ENCODE data around the gene RND3. TPM values are rescaled to one million over a fixed set of nuclear protein-coding genes. Genes with fewer than 3 reads are reported as not detected.
A peak's percentile ranks its signal among the peaks of the same experiment; 100 is the strongest.

Gene RND3
- total RNA-seq, 6 donors from 2014 or later: 13.0 to 40.0 (median 26.7) TPM

GRCh38 chr2:150513647-150514046 is 26.2 kb upstream of the RND3 start:
- no peaks in the 10 kb centered on the region for H3K9me3 ChIP-seq
- no peak for ATAC-seq (ENCODE audit: low FRiP score in 2 of 2)
- no peaks in the 10 kb centered on the region for H3K4me1 ChIP-seq
- no peak for TF ChIP-seq EP300 (IDR thresholded peaks at IDR 0.05)
- no peak for TF ChIP-seq CTCF (IDR thresholded peaks at IDR 0.05)
- no peak for TF ChIP-seq POLR2AphosphoS5 (IDR thresholded peaks at IDR 0.05)
- no peak for TF ChIP-seq POLR2A (IDR thresholded peaks at IDR 0.05)
- H3K36me3 ChIP-seq: no peaks in the 10 kb centered on the region
- no peak overlapping the region for H3K27ac ChIP-seq
- H3K4me3 ChIP-seq: no peak overlapping the region
- H3K27me3 ChIP-seq: no peaks in the 10 kb centered on the region
- DNase-seq: no peak

- Histone ChIP-seq H3K4me1 (no peaks in the 10 kb centered on the region), H3K36me3 (no peaks in the 10 kb centered on the region), H3K9me3 (no peaks in the 10 kb centered on the region), H3K27me3 (no peaks in the 10 kb centered on the region), H3K27ac (no peak overlapping the region), H3K4me3 (no peak overlapping the region)
- ATAC-seq (ENCODE audit: low FRiP score in 2 of 2) (no peak), DNase-seq (no peak)
- TF ChIP-seq EP300 (IDR thresholded peaks at IDR 0.05) (no peak), POLR2A (IDR thresholded peaks at IDR 0.05) (no peak), POLR2AphosphoS5 (IDR thresholded peaks at IDR 0.05) (no peak), CTCF (IDR thresholded peaks at IDR 0.05) (no peak)
- WGBS, 2 donors: 66 to 70% methylated on average over 2 of the region's 2 CpGs
These were observed 21.1 kb upstream of the RND3 start for GRCh38 chr2:150508497-150509137.

GRCh38 chr2:150507071-150507470 is 19.6 kb upstream of the RND3 start:
- TF ChIP-seq EP300 (IDR thresholded peaks at IDR 0.05): no peak
- TF ChIP-seq POLR2A (IDR thresholded peaks at IDR 0.05): no peak
- TF ChIP-seq POLR2AphosphoS5 (IDR thresholded peaks at IDR 0.05): no peak
- no peak for TF ChIP-seq CTCF (IDR thresholded peaks at IDR 0.05)
- WGBS, 2 donors: 70 to 81% methylated on average over 1 of the region's 1 CpG
- H3K9me3 ChIP-seq: no peaks in the 10 kb centered on the region
- no peaks in the 10 kb centered on the region for H3K4me1 ChIP-seq
- no peaks in the 10 kb centered on the region for H3K27me3 ChIP-seq
- DNase-seq (no peak), ATAC-seq (ENCODE audit: low FRiP score in 2 of 2) (no peak)
- H3K27ac ChIP-seq: no peak overlapping the region
- no peak overlapping the region for H3K4me3 ChIP-seq
- no peaks in the 10 kb centered on the region for H3K36me3 ChIP-seq

GRCh38 chr2:150505178-150505577 is 17.7 kb upstream of the RND3 start:
- H3K4me1 ChIP-seq: no peaks in the 10 kb centered on the region
- no peak overlapping the region for H3K4me3 ChIP-seq
- H3K36me3 ChIP-seq: no peaks in the 10 kb centered on the region
- TF ChIP-seq POLR2A (IDR thresholded peaks at IDR 0.05) (no peak), CTCF (IDR thresholded peaks at IDR 0.05) (no peak), POLR2AphosphoS5 (IDR thresholded peaks at IDR 0.05) (no peak), EP300 (IDR thresholded peaks at IDR 0.05) (no peak)
- ATAC-seq (ENCODE audit: low FRiP score in 2 of 2): no peak
- no peak for DNase-seq
- H3K27ac ChIP-seq: no peak overlapping the region
- H3K27me3 ChIP-seq: no peaks in the 10 kb centered on the region
- H3K9me3 ChIP-seq: no peaks in the 10 kb centered on the region

GRCh38 chr2:150495993-150496627 is 8.6 kb upstream of the RND3 start:
- Histone ChIP-seq H3K4me3 (no peak overlapping the region), H3K27me3 (no peaks in the 10 kb centered on the region), H3K27ac (no peak overlapping the region), H3K36me3 (no peaks in the 10 kb centered on the region), H3K4me1 (no peaks in the 10 kb centered on the region), H3K9me3 (no peaks in the 10 kb centered on the region)
- WGBS, 2 donors: 64 to 69% methylated on average over 7 of the region's 7 CpGs
- ATAC-seq (ENCODE audit: low FRiP score in 2 of 2): peak in 1 of 2 donors; percentile 52
- no peak for TF ChIP-seq POLR2AphosphoS5 (IDR thresholded peaks at IDR 0.05)
- DNase-seq: no peak

Data from upper lobe of left lung (tissue), 6 donors.